Measurements from ENCODE around the gene RENBP. TPM values are rescaled to one million over a fixed set of nuclear protein-coding genes. Genes with fewer than 3 reads are reported as not detected.

RENBP gene
- total RNA-seq, 1 donor from 2014 or later: 0.52 TPM

DNA sequence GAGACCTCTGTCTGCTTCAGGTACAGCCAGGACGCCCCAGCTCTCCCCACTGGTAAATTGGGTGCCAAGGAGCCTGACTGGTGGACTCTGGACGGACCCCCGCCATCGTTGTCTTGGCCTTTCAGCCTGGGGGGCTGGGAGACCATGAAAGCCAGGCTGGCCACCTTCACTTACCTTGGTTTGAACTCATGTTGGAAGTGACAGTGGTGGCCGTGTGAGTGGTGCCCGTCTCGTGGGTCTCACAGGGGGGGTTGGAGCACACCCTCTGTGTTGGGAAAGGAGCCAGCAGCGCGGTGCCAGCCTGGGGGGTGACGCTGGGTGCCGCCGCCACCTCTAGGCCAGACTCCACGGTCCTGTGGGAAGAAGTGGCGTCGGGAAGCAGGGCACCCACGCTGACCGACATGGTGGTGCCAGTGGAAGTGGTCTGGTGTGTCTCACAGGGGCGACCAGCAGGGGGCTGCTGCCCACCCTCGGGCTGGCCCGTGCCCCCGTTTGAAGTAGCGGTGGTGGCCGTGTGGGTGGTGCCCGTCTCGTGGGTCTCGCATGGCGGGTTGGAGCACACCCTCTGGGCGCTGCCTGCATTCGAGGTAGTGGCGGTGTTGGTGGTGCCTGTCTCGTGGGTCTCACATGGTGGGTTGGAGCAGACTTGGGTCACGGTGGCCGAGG is 9.6 kb upstream of the RENBP start:
- no peak for ATAC-seq

DNA sequence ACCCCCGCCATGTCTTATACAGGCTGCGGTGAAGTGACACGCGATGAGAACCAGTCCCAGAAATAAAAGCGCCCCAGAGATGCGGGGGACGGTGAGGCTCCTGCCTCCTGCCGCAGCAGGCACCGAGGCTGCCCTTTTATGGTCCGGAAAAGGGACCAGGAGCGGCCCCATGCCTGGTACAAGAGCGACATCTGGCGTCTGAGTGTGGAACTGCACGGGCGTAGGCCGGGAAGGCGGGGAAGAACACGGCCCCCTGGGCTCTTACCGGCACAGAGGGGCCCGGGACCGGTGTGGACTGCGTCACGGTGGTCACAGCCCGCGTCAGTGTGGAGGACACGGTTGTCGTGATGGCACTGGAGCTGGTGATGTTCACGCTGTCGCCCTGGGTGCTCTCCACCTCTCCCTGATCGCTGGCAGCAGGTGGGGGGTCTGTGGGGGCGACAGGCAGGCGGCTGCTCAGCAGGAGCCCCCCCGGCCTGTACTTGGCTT is 8.9 kb upstream of the RENBP start:
- peak; percentile 78 for ATAC-seq

DNA sequence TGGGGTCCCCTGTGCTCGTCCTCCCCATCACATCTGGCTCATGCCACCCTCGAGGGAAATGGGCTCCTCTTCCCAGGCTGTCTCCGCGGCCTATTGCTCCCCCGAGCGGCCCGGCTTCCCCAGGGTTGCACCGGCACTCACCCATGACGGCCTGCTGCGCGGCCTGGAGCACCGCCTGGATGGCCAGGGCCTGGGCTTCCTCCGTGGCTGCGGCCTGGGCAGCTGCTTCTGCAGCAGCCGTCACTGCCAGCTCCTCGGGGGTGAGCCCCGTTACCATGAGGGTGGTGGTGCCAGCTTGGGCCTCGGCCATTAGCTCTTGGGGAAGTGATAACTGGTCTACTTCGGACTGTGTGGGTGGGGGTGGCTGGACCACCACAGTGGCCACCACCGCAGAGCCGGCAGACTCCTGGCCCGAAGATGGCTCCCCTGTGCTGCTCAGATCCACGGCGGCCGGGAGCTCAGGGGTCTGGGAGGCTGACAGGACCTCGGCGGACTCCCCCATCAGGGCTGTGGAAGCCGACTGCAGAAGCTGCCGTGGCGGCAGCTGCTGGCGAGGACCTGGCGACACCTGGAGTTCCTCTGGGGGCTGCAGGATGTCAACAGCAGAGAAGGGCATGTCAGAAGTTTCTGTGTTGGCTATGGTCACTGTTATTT is 8.1 kb upstream of the RENBP start:
- no peak for ATAC-seq

DNA sequence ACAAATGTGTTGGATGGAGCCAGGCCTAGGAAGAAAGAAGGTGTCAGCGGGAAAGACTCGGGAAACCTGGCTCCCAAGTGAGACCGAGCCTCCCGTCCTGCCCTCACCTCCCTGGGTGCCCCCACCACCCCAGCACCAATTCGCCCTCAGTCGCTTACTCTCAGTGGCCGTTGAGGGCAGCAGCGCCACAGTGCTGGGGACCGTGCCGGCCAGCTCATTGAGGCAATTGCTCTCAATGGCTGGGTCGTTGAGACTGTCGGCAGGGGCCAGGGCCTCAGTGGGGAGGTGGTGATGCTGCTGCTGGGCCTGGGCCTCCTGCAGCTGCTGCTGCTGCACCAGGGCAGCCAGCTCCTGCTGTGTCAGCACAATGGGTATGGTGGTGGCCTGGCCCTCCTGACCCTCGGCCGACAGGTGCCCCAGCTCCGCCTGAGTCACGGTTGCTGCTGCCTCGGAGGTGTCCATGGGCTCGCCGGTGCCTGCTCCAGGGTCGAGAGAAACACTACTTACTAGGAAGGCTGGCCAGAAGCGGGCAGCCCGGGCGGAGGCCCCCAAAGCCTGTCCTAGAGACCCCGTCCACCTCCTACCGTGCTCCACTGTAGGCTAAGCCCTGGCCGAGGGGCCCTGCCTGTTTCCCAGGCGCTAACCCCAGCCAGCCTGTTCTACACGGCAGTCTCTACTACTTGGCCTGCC is 7.4 kb upstream of the RENBP start:
- no peak for ATAC-seq

DNA sequence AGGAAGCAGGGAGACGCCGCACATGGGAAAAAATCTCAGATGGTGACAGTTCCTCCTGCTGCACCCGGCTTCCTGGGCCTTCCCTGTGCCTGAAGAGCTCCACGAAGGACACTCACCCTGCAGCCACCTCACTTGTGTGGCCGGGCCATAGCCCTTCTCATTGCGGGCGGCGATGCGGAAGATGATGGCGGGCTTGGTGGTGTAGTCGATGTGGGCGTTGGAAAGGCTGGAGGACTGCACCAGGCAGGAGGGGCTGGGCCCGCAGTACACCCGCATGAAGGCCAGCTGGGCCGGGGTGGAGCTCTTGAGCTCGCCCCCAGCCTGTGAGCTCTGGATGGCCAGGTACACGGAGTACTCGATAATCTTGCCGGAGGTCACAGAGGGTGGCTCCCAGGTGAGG is 5.7 kb upstream of the RENBP start:
- ATAC-seq: no peak

DNA sequence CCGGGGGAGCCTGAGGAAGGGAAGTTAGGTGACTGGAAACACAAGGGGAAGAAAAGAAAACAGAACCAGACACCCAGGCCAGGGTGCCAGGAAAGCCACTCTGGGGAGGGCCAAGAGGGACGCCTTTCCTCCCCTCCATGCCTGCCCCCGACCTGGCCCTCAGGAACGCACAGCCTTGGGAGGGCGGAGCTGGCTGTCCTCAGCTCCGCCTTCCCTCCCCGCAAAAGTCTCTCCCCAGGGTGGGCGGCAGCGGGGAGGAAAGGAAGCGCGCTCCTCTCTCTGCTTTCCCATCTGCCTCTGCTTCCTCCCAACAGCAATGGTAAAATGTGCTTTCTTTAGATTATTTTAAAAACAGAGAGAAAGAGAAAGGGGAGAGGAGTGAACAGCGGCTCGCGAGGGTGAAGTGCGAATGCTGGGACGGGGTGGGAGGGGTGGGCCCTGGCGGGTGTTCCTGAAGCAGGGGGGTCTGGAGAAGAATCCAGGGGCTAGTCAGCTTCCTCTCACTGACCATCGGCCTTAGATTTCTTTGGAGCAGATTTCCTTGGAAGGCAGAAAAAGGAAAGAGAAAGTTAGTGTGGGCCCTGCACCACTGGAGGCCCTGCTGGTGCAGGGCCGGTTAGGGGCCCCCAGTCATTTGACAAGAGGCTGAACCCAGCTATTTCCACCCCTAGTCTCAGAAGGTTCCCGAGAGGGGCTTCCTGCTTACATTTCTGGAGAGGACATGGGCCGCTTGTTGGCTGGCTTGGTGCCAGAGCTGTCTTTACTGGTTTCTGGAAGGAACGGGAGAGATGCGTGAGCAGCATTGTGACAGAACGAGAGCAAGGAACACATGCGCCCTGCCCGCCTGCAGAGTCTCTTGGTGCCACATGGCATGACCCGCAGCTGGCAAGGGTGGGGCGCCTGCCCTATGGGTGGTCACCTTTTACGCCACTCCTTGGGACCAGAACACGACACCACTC is 4.7 kb upstream of the RENBP start:
- ATAC-seq: no peak

DNA sequence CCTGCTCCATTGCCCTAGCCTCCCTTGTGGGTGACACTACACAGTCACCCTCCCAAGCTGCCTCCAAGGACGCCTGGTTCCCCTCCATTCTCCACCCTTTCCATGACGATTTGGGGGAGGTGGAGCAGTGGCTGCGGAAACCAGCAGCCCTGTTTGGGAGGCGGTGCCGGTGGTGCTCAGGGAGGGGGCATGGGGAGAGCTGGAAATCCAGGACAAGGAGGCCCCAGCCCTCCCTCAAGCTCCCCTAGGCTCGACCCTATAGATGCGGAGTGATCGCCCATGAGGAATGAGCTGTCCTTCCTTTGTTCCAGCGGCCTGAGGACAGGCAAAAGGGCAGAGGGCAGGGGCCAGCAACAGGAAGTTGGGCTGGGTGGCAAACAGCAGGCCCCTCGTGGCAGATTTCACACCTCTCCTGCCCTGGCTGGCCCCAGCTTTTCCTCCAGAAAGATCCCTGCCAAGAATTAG is 3.6 kb upstream of the RENBP start:
- no peak for ATAC-seq

DNA sequence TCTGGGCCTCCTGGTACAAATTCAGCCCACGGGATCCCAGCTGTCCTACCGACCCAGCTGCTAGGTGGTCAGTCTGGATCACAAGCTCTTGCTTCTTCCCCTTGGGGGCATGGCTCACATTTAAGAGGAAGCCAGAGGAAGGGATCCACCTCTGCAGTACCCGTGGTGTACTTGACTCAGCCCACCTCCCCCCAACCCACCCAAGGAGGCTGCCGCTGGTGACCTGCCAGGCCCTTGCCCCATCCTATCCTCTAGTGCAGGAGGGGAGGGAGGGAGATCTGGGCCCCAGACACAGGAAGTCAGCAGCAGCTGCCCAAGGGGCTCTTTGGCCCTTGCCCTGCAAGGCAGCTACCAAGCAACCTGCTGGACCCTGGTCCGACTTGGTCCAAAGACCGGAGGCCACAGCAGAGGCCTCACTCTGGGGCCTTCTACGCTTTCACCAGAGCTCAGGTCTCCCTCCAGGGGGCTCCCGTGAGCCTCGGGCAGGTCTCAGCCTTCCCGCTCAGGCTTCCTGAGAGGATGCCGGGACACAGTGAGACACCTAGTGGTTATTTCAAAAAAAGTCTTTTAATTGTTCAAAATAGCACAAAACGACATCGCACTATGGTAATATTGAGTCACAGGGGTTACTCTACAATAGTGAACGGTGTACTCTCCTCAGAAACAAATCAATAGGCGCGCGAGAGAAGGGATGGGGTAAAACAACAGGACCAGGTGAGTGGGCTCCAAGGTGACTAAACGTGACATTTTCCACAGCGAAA is 2.7 kb upstream of the RENBP start:
- peak; percentile 78 for ATAC-seq

DNA sequence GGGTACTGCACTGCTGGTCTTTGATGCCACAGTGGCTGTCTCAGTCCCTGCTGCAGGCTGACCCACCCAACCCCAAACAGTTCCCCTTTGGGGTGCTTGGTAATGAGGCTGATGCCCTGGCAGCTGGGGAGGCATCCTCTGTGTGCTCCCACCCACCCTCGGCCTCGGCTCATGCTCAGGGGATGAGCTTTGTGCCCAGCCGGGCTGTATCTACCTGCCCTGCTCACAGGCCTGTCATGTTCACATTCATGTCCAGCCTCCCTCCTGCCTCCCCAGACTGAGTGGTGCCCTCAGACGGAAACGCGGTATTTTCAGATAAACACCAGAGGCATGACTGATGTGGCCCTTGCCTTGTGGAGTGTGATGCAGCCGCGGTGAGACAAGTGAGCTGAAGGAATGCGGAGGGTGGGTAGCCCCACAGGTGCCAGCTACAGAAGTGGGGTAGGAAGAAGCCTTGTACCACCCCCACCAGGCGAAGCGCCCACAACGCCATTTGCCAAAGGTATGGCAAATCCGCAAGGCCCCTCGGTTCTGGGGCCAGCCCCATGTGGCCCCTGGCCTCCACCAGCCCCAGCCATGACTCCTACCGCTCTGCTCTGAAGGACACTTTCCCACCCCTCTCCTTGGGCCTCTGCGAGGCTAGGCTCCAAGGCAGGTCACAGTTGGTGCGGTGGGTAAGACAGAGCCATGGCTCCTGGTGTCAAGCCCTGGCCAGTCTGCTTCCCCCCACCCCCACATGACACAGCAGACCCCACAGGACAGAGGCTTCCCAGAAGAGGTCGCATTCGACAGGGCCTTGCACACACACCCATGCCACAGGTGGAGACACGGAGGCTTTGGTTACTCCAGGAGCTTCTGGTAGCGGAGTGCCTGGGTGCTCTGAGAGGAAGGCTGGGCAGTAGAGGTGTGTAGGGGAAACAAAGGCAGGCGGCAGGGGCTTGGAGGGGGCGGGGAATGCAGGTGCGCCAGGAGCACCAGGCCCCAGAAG is 1.8 kb upstream of the RENBP start:
- no peak for ATAC-seq

DNA sequence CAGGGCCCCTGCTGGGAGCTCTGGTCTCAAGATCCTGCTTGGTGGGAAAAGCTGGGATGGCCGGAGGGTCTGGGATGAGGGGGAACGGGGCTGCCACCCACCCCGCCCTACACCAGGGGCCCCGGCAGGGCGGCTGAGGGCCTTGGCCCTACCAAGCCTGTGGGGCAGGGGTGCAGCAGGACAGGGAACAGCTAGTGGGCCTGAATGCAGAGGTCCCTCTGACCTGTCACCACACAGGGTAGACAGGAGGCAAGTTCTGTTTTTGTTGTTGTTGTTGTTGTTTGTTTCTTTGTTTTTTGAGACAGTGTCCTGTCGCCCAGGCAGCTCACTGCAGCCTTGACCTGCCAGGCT is 332 bp upstream of the RENBP start:
- ATAC-seq: no peak

DNA sequence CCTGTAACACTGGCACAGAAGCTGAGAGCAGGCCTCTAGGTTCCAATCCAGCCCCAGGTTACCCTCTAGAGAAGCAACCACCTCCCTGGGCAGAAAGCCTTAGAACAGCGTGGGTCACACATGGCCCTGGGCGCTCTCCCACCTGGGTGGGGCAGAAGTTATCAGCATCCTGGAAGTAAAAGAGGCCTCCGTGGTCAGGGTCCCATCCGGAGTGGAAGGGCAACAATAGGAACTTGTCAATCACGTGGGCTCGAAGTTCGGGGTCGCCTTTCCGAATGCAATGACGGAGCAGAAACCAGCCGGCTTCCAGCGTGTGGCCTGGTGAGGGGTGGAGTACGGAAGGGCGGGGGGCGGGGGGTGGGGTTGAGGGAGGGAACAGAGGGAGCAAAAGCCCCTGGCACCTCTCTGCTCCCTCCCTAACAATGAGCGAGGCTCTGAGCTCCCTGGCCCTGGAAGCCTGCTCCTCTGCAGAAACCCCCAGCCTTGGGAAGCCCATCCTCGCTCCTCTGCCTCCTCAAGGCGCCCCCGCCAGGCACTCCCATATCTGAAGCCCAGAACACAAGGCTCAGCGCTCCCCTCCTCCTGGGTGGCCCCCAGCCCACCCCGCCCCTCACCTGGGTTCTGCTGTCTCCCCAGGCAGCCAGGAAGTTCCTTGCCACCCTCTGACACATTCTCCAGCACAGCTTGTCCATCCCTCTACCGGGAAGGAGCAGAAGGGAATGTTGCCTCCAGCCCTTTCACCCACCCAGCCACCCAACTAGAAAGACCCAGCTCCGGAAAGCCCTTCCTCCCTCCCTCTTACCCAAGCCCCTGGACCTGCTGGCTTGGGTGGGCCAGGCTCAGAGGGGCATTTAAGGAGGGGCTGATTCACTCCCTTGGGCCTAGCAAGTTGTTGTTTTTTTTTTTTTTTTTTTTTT is 2.8 kb downstream of the RENBP start:
- ATAC-seq: no peak

DNA sequence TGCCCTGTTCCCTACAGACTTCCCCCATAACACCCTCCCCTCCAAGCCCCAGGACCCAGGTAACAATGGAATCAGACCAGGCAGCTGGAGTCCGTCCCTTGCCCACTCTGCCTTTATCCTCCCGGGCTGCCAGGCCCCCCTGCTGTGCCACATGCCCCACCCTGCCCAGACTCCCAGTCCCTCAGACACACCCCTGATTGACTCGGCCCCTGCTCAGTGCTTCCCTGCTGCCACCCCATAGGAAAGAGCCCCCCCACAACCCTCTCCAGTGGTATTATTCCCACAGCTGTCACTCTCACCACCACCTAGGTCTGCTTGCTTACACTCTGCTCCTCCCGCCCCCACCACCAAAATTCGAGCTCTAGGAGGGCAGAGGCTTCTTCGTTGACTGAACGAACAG is 4.9 kb downstream of the RENBP start:
- no peak for ATAC-seq

DNA sequence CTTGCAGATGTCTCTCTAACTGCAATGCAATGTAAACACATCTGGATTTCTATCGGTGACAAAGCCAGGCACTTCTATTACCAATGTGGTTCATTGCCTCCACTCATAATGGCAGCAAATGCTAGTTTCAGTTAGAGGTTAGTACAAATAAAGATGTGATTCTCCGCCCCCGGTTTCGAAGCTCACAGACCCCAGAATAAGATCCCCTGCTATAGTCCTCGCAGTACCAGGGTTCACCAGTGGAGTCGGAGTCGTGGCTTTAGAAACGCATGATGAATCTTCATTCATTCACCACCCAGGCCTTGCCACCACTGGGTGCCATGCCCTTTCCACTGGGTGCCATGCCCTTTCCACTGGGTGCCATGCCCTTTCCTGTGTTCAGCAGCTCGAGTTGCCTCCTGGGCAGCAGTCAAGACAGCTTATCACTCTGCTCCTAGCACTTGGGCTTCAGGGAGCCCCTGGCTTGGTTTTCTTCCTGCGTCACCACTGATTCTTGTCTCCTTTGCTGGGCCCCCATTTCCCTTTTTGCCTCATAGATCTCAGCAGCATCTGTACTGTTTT is 6.1 kb downstream of the RENBP start:
- no peak for ATAC-seq

DNA sequence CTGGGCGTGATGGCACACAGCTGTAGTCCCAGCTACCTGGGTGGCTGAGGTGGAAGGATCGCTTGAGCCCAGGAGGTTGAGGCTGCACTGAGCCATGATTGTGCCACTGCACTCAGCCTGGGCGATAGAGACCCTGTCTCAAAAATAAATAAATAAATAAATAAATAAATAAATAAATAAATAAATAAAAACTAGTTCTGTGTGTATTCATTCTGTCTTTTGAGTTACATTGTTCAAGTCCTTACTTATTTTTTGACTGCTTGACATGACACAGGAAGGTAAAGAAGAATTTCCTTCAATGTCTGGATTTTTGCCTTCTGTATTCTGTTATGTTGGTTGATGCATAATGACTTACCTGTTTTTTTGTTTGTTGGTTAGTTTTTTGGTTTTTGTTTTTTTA is 7.4 kb downstream of the RENBP start:
- no peak for ATAC-seq

DNA sequence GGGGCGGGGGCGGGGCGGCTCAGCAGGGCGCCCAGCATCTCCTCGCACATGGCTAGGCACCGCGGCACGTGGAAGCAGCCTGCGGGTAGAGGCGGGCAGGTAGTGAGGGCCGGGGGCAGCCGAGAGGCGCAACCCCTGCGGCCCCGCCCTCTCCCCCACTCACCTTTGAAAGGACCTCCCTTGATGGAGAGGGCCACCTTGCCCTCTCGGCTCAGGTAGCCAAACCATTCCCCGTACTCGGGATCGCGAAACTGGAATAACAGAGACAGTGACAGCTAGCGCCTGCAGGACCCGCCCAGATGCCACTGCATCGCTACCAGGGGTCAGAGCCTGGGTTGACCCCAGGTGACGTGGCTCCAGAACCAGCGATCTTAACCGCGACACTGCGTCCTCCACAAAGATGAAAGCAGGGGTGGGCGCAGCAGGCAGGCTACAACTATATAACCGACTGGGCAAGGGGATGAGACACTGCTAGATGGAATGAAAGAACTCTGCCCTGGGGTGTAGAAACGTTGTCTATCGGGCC is 9.1 kb downstream of the RENBP start:
- ATAC-seq: no peak

DNA sequence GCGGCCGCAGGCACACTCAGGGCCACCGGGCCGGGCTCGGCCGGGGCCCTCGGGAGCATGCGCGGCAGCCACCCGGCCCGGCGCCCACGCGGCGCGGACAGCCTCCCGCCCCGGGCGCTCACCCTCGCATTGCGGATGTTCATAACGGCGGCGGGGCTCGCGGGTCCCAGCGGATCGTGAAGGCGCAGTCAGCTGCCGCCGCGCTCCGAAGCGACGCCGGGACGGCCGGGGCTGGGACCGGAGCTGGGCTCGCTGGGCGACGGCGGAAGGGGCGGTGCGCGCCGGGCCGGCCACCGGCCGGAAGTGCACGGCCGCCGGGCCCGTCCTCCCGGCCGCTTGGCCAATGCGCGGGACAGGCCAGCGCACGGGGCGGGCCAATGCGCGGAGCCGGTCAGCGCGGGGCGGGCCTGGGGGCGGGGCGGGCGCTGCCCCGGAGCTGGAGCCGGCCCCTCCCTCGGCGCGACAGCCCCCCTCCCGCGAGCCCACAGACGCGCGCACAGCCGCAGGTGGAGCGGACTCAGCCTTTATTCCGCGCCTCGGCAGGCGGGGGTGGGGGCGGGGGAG is 9.6 kb downstream of the RENBP start, which contains the start of gene NAA10:
NAA10 (minus strand) TSS at position 276 of the 564 bp plus-strand sequence; CDS start at position 143, 133 bp downstream.
- peak; percentile 94 for ATAC-seq

DNA sequence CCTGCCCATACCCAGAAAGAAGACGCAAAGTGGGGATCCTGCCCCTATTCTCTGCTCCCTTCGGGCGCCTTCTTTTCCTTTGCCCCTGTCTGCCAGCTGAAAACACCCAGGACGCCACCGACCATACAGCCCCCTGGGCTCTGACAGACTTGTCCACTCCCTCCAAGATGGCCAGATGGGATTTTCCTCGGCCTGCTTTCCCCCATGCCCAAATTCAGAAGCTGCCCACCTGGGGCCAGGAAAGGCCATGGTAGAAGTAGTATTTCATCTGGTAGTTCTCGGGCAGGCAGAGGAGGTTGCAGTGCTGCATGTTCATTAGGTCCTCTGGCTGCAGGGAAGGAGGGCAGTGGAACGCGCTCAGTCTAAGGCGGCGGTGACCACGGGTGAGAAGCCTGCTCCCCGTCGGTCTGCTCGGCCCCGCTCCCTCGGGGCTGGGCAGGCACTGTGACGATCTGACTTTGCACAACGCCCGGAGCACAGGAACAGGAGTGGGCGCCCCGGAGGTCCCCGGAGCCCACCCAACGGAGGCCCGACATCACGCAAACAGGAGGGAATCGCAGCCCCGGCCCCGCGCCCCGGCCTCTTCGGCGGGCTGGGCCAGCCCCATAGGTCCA is 10.2 kb downstream of the RENBP start:
- ATAC-seq: peak; percentile 3

DNA sequence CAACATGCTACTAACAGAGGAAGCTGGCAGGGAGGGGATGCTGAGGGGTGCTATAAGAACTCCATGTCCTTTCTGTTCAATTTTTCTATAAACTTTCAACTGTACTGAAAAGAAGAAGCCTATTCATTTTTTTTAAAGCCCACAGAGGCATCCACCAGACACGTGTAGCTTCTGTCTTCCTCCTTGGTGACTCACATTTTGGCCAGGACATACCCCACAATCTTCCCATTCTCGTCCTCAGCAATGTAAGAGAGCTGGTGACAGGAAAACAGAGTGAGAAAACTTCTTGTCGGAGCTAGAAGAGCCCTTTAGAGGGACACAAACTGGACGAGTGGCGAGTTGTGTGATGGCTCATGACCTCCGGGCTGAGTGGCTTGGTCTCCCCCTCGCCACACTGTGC is 10.7 kb downstream of the RENBP start:
- no peak for ATAC-seq
